ENCODE measurements around the gene NDST3. TPM values are rescaled to one million over a fixed set of nuclear protein-coding genes. Genes with fewer than 3 reads are reported as not detected.

The NDST3 gene
- total RNA-seq, 4 donors from 2014 or later = 0.19 TPM; not detected in 3

DNA sequence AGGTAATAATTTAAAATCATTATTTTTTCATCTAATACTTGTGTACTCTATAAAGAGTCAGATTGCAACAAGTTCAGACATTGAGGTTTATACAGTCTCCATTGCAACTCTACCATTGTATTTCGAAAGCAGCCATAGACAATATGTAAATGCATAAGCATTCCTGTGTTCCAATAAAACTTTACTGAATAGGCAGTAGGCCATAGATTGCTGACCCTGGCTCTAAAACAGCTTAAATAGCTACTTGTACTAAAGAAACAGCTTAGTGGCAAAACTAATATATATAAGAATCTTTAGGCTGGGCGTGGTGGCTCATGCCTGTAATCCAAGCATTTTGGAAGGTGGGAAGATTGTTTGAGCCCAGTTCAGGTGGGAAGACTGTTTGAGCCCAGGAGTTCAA is 203.2 kb downstream of the NDST3 start:
- 79 to 82% methylated on average over 2 of the region's 2 CpGs for WGBS, 2 donors
- Histone ChIP-seq H3K4me3 (no peak overlapping the region), H3K36me3 (no peaks in the 10 kb centered on the region), H3K4me1 (no peaks in the 10 kb centered on the region), H3K9me3 (no peaks in the 10 kb centered on the region), H3K27ac (no peak overlapping the region), H3K27me3 (no peaks in the 10 kb centered on the region)
- no peak for DNase-seq
- intact Hi-C loops (cut with DNase I) = no loop called here
- no peak for TF ChIP-seq POLR2A (IDR thresholded peaks at IDR 0.05)

GRCh38 chr4:118249890-118250289 is 215.6 kb downstream of the NDST3 start:
- no peak overlapping the region for H3K4me3 ChIP-seq
- no peak overlapping the region for H3K27ac ChIP-seq
- no peaks in the 10 kb centered on the region for H3K4me1 ChIP-seq
- WGBS, 2 donors = 82 to 87% methylated on average over 3 of the region's 3 CpGs
- DNase-seq = no peak
- TF ChIP-seq POLR2A (IDR thresholded peaks at IDR 0.05) = no peak
- no peak for TF ChIP-seq CTCF (IDR thresholded peaks at IDR 0.05)
- no peaks in the 10 kb centered on the region for H3K9me3 ChIP-seq
- no peaks in the 10 kb centered on the region for H3K36me3 ChIP-seq
- H3K27me3 ChIP-seq = no peaks in the 10 kb centered on the region
- intact Hi-C loops (cut with DNase I) = no loop called here

- DNase-seq = no peak
- H3K9me3 ChIP-seq = no peaks in the 10 kb centered on the region
- intact Hi-C loops (cut with DNase I) = no loop called here
- H3K27me3 ChIP-seq = no peaks in the 10 kb centered on the region
- no peaks in the 10 kb centered on the region for H3K4me1 ChIP-seq
- H3K27ac ChIP-seq = no peak overlapping the region
- TF ChIP-seq POLR2A (IDR thresholded peaks at IDR 0.05) (no peak), CTCF (IDR thresholded peaks at IDR 0.05) (no peak)
- H3K36me3 ChIP-seq = no peaks in the 10 kb centered on the region
- H3K4me3 ChIP-seq = no peak overlapping the region
Measured at GRCh38 chr4:118254368-118254767, 220.1 kb downstream of the NDST3 start.

DNA sequence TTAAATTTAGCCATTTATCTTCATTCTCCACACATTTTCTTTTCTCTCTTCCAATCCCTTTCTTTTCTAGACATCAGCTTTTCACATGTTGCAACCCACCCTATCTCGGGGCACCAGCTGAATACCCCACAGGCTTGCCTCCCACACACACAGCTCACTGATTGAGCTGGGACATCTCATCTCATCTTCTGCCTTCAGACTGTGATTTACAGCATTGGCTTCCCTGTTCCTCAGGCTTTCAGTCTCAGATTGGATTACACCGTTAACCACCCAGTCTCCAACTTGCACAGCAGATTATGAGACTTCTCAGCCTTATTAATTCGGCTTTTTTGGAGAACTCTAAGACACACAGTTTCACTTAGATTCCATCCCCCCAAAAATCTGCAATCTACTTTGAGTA is 224.8 kb downstream of the NDST3 start:
- intact Hi-C loops (cut with DNase I) = no loop called here
- H3K27ac ChIP-seq = no peak overlapping the region
- no peaks in the 10 kb centered on the region for H3K27me3 ChIP-seq
- no peaks in the 10 kb centered on the region for H3K36me3 ChIP-seq
- no peak overlapping the region for H3K4me3 ChIP-seq
- H3K9me3 ChIP-seq = no peaks in the 10 kb centered on the region
- WGBS, 2 donors = 78% methylated on average over 3 of the region's 3 CpGs
- H3K4me1 ChIP-seq = no peaks in the 10 kb centered on the region
- no peak for TF ChIP-seq CTCF (IDR thresholded peaks at IDR 0.05)
- no peak for TF ChIP-seq POLR2A (IDR thresholded peaks at IDR 0.05)
- no peak for DNase-seq

DNA sequence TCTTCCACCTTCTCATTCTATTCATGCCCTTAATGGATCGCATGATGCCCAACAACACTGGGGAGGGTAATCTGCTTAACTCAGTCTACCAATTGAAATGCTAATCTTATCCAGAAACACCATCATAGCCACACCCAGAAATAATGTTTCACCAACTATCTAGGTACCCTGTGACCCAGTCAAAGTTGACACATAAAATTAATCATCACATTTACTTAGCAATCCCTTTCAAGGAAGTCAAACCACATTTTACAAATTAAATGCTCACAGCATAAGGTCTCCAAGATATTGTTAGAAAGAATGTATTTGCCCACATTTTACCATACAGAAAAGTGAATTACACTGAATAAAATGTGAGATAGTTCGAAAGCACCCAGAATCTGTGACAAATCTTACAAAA is 226.0 kb downstream of the NDST3 start:
- intact Hi-C loops (cut with DNase I) = no loop called here
- no peak for DNase-seq
- TF ChIP-seq POLR2A (IDR thresholded peaks at IDR 0.05) = no peak
- no peak for TF ChIP-seq CTCF (IDR thresholded peaks at IDR 0.05)
- H3K27ac ChIP-seq = no peak overlapping the region
- H3K27me3 ChIP-seq = peaks cover 0 to 8% (median 0%) of the 10 kb centered on the region in 4 donors
- H3K36me3 ChIP-seq = no peaks in the 10 kb centered on the region
- H3K9me3 ChIP-seq = no peaks in the 10 kb centered on the region
- no peak overlapping the region for H3K4me3 ChIP-seq
- peaks cover 0 to 2% (median 0%) of the 10 kb centered on the region in 3 donors for H3K4me1 ChIP-seq
- 86% methylated on average over 2 of the region's 2 CpGs for WGBS, 2 donors

DNA sequence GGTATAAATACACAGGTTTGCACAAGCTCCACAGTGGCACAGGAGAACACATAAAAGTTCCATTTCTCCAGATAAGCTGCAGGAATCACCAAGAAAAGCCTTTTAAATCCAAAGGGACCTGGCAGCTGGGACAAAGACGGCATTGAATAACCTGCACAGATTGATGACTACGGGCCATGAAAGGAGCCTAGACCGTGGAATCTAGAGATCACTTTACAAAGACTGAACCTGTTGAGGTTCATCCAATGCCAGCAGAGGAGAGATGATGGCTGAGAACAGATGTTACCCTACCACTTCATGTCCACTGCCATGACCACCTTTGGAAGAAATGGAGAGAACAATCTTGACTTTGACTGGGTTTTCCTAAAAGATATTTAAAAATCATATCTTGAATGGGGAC is 229.8 kb downstream of the NDST3 start:
- intact Hi-C loops (cut with DNase I) = no loop called here
- Histone ChIP-seq H3K9me3 (no peaks in the 10 kb centered on the region), H3K4me3 (no peak overlapping the region), H3K4me1 (peaks cover 0 to 7% (median 0%) of the 10 kb centered on the region in 3 donors), H3K27ac (no peak overlapping the region), H3K27me3 (peaks cover 0 to 14% (median 0%) of the 10 kb centered on the region in 4 donors), H3K36me3 (no peaks in the 10 kb centered on the region)
- no peak for DNase-seq
- TF ChIP-seq CTCF (IDR thresholded peaks at IDR 0.05) = no peak
- no peak for TF ChIP-seq POLR2A (IDR thresholded peaks at IDR 0.05)
- 95 to 96% methylated on average over 3 of the region's 3 CpGs for WGBS, 2 donors
